Astrocyte (in vitro differentiated cells and primary cell): Measurements from ENCODE around the gene FHAD1. TPM values are rescaled to one million over a fixed set of nuclear protein-coding genes. Genes with fewer than 3 reads are reported as not detected.

Source experiments
- DNase-seq: peaks from one replicate; pipeline ENCODE4 v3.0.0-alpha.2; 2010; ENCODE audit warnings: low read depth
- FAIRE-seq: peaks from 2 replicates; lab custom pipeline; 2011; peaks lifted over from hg19 to GRCh38; lab: Jason Lieb, UNC
- H2AFZ ChIP-seq: 2 replicates; pipeline ENCODE4 v1.6.0; 2012; ENCODE audit warnings: low read depth, low read length, inconsistent platforms
- H3K27ac ChIP-seq: 2 replicates; pipeline ENCODE4 v1.5.1; 2011; ENCODE audit warnings: low read depth, low read length, inconsistent platforms
- H3K27me3 ChIP-seq: 2 replicates; pipeline ENCODE4 v1.6.0; 2011; ENCODE audit warnings: low read length, inconsistent platforms; ENCODE audit not compliant: insufficient read depth
- H3K36me3 ChIP-seq: 2 replicates; pipeline ENCODE4 v1.5.1; 2011; ENCODE audit warnings: low read length, inconsistent platforms; ENCODE audit not compliant: insufficient read depth
- H3K4me1 ChIP-seq: 2 replicates; pipeline ENCODE4 v1.5.1; 2011; ENCODE audit warnings: low read length, inconsistent platforms; ENCODE audit not compliant: insufficient read depth
- H3K4me2 ChIP-seq: 2 replicates; pipeline ENCODE4 v1.6.0; 2012; ENCODE audit warnings: low read length, inconsistent platforms
- H3K4me3 ChIP-seq: 2 replicates; pipeline ENCODE4 v1.5.1; 2011; ENCODE audit warnings: low read depth, mild to moderate bottlenecking, low read length, inconsistent platforms; ENCODE audit not compliant: insufficient read depth
- H3K79me2 ChIP-seq: 2 replicates; pipeline ENCODE4 v1.6.0; 2012; ENCODE audit warnings: mild to moderate bottlenecking, low read length, inconsistent platforms; ENCODE audit not compliant: insufficient read depth
- H3K9ac ChIP-seq: 2 replicates; pipeline ENCODE4 v1.6.0; 2012; ENCODE audit warnings: mild to moderate bottlenecking, low read length, inconsistent platforms
- H3K9me3 ChIP-seq: 2 replicates; pipeline ENCODE4 v1.5.1; 2012; ENCODE audit warnings: low read depth, mild to moderate bottlenecking, low read length, inconsistent platforms; ENCODE audit not compliant: insufficient read depth
- H4K20me1 ChIP-seq: 2 replicates; pipeline ENCODE4 v1.6.0; 2012; ENCODE audit warnings: low read length, inconsistent platforms; ENCODE audit not compliant: insufficient read depth
- H3K27ac Mint-ChIP-seq: one replicate; pipeline ENCODE4 v1.8.0; 2021; ENCODE audit warnings: mild to moderate bottlenecking, mixed read lengths; ENCODE audit not compliant: unreplicated experiment
- H3K27me3 Mint-ChIP-seq: one replicate; pipeline ENCODE4 v1.8.0; 2021; ENCODE audit warnings: low read depth, mixed read lengths; ENCODE audit not compliant: unreplicated experiment
- H3K36me3 Mint-ChIP-seq: one replicate; pipeline ENCODE4 v1.8.0; 2021; ENCODE audit warnings: low read depth, mixed read lengths; ENCODE audit not compliant: unreplicated experiment
- H3K4me1 Mint-ChIP-seq: one replicate; pipeline ENCODE4 v1.8.0; 2021; ENCODE audit warnings: low read depth, mixed read lengths; ENCODE audit not compliant: unreplicated experiment
- H3K4me3 Mint-ChIP-seq: one replicate; pipeline ENCODE4 v1.8.0; 2021; ENCODE audit warnings: mild to moderate bottlenecking, moderate library complexity, mixed read lengths; ENCODE audit not compliant: unreplicated experiment
- H3K9me3 Mint-ChIP-seq: one replicate; pipeline ENCODE4 v1.8.0; 2021; ENCODE audit warnings: mild to moderate bottlenecking, mixed read lengths; ENCODE audit not compliant: unreplicated experiment
- CTCF ChIP-seq: IDR thresholded peaks from 2 replicates; pipeline ENCODE4 v1.5.1; 2011; ENCODE audit warnings: low read depth, mild to moderate bottlenecking, inconsistent platforms, low read length, moderate library complexity; ENCODE audit not compliant: insufficient read depth
- EZH2 ChIP-seq: IDR thresholded peaks from 2 replicates; pipeline ENCODE4 v1.6.1; 2012; ENCODE audit warnings: mild to moderate bottlenecking, low read length, inconsistent platforms; ENCODE audit not compliant: insufficient read depth
- total RNA-seq: library from RNA; stranded (reverse); gene quantifications from 2 replicates; pipeline ENCODE4 v1.2.1, GENCODE V29; 2021

The FHAD1 gene
- total RNA-seq, 1 donor from 2014 or later: 0.25 TPM

GRCh38 chr1:15384301-15384901 lies 137.4 kb downstream of the FHAD1 start:
- Histone ChIP-seq H3K4me3 (peak overlapping the region; percentile 38), H3K9me3 (no peaks in the 10 kb centered on the region), H3K27me3 (peaks cover 14% of the 10 kb centered on the region), H3K4me1 (peaks cover 11% of the 10 kb centered on the region), H3K9ac (peak overlapping the region; percentile 39), H3K4me2 (peak overlapping the region; percentile 83), H2AFZ (peak overlapping the region; percentile 24), H3K27ac (no peak overlapping the region), H3K79me2 (no peaks in the 10 kb centered on the region), H3K36me3 (no peaks in the 10 kb centered on the region), H4K20me1 (no peaks in the 10 kb centered on the region)
- no peak overlapping the region for H3K27ac Mint-ChIP-seq
- TF ChIP-seq CTCF (no peak), EZH2 (no peak)
- peaks cover 88% of the 10 kb centered on the region for H3K27me3 Mint-ChIP-seq
- FAIRE-seq: no peak
- H3K4me3 Mint-ChIP-seq: no peak overlapping the region
- H3K36me3 Mint-ChIP-seq: no peaks in the 10 kb centered on the region
- peak; percentile 40 for DNase-seq
- H3K4me1 Mint-ChIP-seq: peaks cover 1% of the 10 kb centered on the region
- H3K9me3 Mint-ChIP-seq: peaks cover 1% of the 10 kb centered on the region

- FAIRE-seq (no peak), DNase-seq (no peak)
- no peaks in the 10 kb centered on the region for H3K9me3 ChIP-seq
- H3K27me3 ChIP-seq: peaks cover 13% of the 10 kb centered on the region
- H3K4me1 ChIP-seq: peaks cover 11% of the 10 kb centered on the region
- no peaks in the 10 kb centered on the region for H3K79me2 ChIP-seq
- no peak overlapping the region for H3K9ac ChIP-seq
- H3K27me3 Mint-ChIP-seq: peaks cover 83% of the 10 kb centered on the region
- no peak overlapping the region for H3K27ac ChIP-seq
- H3K36me3 Mint-ChIP-seq: no peaks in the 10 kb centered on the region
- H3K27ac Mint-ChIP-seq: no peak overlapping the region
- H3K9me3 Mint-ChIP-seq: peaks cover 1% of the 10 kb centered on the region
- H3K4me2 ChIP-seq: no peak overlapping the region
- no peak for TF ChIP-seq CTCF
- TF ChIP-seq EZH2: no peak
- no peak overlapping the region for H3K4me3 Mint-ChIP-seq
- H4K20me1 ChIP-seq: no peaks in the 10 kb centered on the region
- no peaks in the 10 kb centered on the region for H3K36me3 ChIP-seq
- no peak overlapping the region for H3K4me3 ChIP-seq
- no peak overlapping the region for H2AFZ ChIP-seq
- peaks cover 1% of the 10 kb centered on the region for H3K4me1 Mint-ChIP-seq
These were observed 138.4 kb downstream of the FHAD1 start for GRCh38 chr1:15385420-15385819.

GRCh38 chr1:15386164-15386749 lies 139.2 kb downstream of the FHAD1 start:
- no peaks in the 10 kb centered on the region for H3K9me3 ChIP-seq
- Mint-ChIP-seq H3K4me3 (no peak overlapping the region), H3K9me3 (peaks cover 1% of the 10 kb centered on the region), H3K27ac (no peak overlapping the region), H3K36me3 (no peaks in the 10 kb centered on the region), H3K27me3 (peaks cover 76% of the 10 kb centered on the region), H3K4me1 (peaks cover 1% of the 10 kb centered on the region)
- H4K20me1 ChIP-seq: no peaks in the 10 kb centered on the region
- TF ChIP-seq EZH2 (no peak), CTCF (no peak)
- H3K4me1 ChIP-seq: peaks cover 11% of the 10 kb centered on the region
- H3K4me3 ChIP-seq: no peak overlapping the region
- H3K27ac ChIP-seq: no peak overlapping the region
- H3K9ac ChIP-seq: peak overlapping the region; percentile 2
- DNase-seq (peak; percentile 29), FAIRE-seq (no peak)
- peak overlapping the region; percentile 75 for H3K4me2 ChIP-seq
- H3K27me3 ChIP-seq: peaks cover 10% of the 10 kb centered on the region
- peak overlapping the region; percentile 55 for H2AFZ ChIP-seq
- H3K79me2 ChIP-seq: no peaks in the 10 kb centered on the region
- H3K36me3 ChIP-seq: no peaks in the 10 kb centered on the region
